ENCODE data around the gene TRIM29. TPM values are rescaled to one million over a fixed set of nuclear protein-coding genes. Genes with fewer than 3 reads are reported as not detected.

The TRIM29 gene
- total RNA-seq, 1 experiment from 2014 or later: not detected

GRCh38 chr11:120090411-120090810 lies 47.5 kb downstream of the TRIM29 start:
- Histone ChIP-seq H4K20me1 (ENCODE audit: control insufficient read depth, insufficient read depth, insufficient read length) (no peaks in the 10 kb centered on the region), H3K79me1 (ENCODE audit: insufficient read depth, low read depth, low read length, poor library complexity, severe bottlenecking) (no peaks in the 10 kb centered on the region), H2AK5ac (ENCODE audit: insufficient read length, low read length) (no peak overlapping the region), H3K4ac (ENCODE audit: low read depth, low read length) (no peak overlapping the region), H3K79me2 (ENCODE audit: insufficient read depth, low read length) (no peaks in the 10 kb centered on the region), H4K91ac (ENCODE audit: insufficient read length, low read depth, low read length) (no peak overlapping the region), H3K23me2 (ENCODE audit: insufficient read length, low read depth, low read length, poor library complexity, severe bottlenecking) (no peaks in the 10 kb centered on the region), H3K14ac (ENCODE audit: insufficient read depth, low read length) (no peak overlapping the region), H3K18ac (ENCODE audit: insufficient read length, low read depth, low read length) (no peak overlapping the region), H4K5ac (ENCODE audit: insufficient read length, low read depth, low read length) (no peak overlapping the region), H4K8ac (replicated peaks; ENCODE audit: insufficient read length, low read depth, low read length) (no peak overlapping the region), H2BK12ac (ENCODE audit: insufficient read length, low read depth, low read length) (no peak overlapping the region), H2BK5ac (ENCODE audit: insufficient read length, low read length) (no peak overlapping the region), H3K9me3 (ENCODE audit: control insufficient read depth, low read depth, low read length) (peaks cover 10% of the 10 kb centered on the region), H3T11ph (ENCODE audit: low read length) (no peak overlapping the region), H3K9ac (ENCODE audit: extremely low read depth, insufficient read length, low read length) (no peak overlapping the region), H3K23ac (ENCODE audit: insufficient read length, low read depth, low read length) (no peak overlapping the region), H2BK20ac (ENCODE audit: low read depth, low read length, poor library complexity, severe bottlenecking) (no peak overlapping the region), H3K27me3 (ENCODE audit: insufficient read depth, low read length) (no peaks in the 10 kb centered on the region), H2BK120ac (ENCODE audit: low read depth, low read length, poor library complexity, severe bottlenecking) (no peak overlapping the region), H3K4me1 (ENCODE audit: insufficient read depth, low read length) (0 out of 2 replicates have a peak, but pooled peaks cover 3% of the 10 kb centered on the region), H3K56ac (ENCODE audit: insufficient read length, low read depth, low read length) (no peak overlapping the region), H3K4me2 (ENCODE audit: insufficient read depth, insufficient read length, low read length) (no peak overlapping the region), H2BK15ac (ENCODE audit: low read depth, low read length) (no peak overlapping the region), H2AFZ (ENCODE audit: low read length) (no peak overlapping the region), H3K27ac (ENCODE audit: insufficient read length, low read depth, low read length) (no peak overlapping the region)
- no CpG with 5 or more reads among the region's 3 CpGs for WGBS (ENCODE audit: extremely low coverage, insufficient read length, low lambda C conversion rate)
- Mint-ChIP-seq H3K9me3 (peaks cover 11 to 16% of the 10 kb centered on the region in 2 experiments), H3K4me1 (peaks cover 13 to 23% of the 10 kb centered on the region in 2 experiments), H3K27ac (no peak overlapping the region), H3K4me3 (no peak overlapping the region), H3K36me3 (ENCODE audit: insufficient read depth in 1 of 3, low read depth in 3 of 3) (peaks cover 6 to 13% (median 6%) of the 10 kb centered on the region in 3 experiments), H3K27me3 (ENCODE audit: low read depth) (peaks cover 77% of the 10 kb centered on the region)
- no peak for DNase-seq
- no peak for TF ChIP-seq CTCF (conservative IDR thresholded peaks at IDR 0.05)

Data from H9 (cell line).